ENCODE results near the gene BRD2. TPM values are rescaled to one million over a fixed set of nuclear protein-coding genes. Genes with fewer than 3 reads are reported as not detected.

Gene BRD2
- total RNA-seq, 6 experiments from 2014 or later: 147 to 163 (median 157) TPM

DNA sequence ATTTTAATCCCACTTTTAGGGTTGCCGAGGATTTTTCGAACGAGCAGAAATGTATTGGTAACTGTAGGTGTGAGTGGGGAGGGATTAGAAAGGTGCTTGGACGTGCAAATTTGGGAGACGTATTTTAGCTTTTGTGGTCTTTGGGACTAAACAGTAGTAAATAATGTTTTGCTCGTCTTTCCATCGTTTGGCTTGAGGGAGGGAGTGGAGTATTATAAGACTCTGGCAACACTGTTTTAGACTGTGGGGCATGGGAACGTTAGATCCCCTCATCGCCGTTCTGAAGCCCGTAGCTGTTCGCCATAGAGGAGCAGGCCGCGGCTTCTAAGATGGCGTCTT, 2.8 kb downstream of the BRD2 start:
- peak overlapping the region; percentile 93 for H3K4me3 Mint-ChIP-seq
- H3K4me1 Mint-ChIP-seq (ENCODE audit: low read depth): peaks cover 30% of the 10 kb centered on the region
- DNase-seq: no peak
- H3K36me3 Mint-ChIP-seq (ENCODE audit: low read depth): peaks cover 50% of the 10 kb centered on the region
- TF ChIP-seq, protein P1, sequence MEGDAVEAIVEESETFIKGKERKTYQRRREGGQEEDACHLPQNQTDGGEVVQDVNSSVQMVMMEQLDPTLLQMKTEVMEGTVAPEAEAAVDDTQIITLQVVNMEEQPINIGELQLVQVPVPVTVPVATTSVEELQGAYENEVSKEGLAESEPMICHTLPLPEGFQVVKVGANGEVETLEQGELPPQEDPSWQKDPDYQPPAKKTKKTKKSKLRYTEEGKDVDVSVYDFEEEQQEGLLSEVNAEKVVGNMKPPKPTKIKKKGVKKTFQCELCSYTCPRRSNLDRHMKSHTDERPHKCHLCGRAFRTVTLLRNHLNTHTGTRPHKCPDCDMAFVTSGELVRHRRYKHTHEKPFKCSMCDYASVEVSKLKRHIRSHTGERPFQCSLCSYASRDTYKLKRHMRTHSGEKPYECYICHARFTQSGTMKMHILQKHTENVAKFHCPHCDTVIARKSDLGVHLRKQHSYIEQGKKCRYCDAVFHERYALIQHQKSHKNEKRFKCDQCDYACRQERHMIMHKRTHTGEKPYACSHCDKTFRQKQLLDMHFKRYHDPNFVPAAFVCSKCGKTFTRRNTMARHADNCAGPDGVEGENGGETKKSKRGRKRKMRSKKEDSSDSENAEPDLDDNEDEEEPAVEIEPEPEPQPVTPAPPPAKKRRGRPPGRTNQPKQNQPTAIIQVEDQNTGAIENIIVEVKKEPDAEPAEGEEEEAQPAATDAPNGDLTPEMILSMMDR (IDR thresholded peaks at IDR 0.05): no peak
- H3K27ac Mint-ChIP-seq: peak overlapping the region; percentile 99
- H3K27me3 Mint-ChIP-seq (ENCODE audit: insufficient read depth): peaks cover 37% of the 10 kb centered on the region
- H3K9me3 Mint-ChIP-seq: peaks cover 13% of the 10 kb centered on the region

DNA sequence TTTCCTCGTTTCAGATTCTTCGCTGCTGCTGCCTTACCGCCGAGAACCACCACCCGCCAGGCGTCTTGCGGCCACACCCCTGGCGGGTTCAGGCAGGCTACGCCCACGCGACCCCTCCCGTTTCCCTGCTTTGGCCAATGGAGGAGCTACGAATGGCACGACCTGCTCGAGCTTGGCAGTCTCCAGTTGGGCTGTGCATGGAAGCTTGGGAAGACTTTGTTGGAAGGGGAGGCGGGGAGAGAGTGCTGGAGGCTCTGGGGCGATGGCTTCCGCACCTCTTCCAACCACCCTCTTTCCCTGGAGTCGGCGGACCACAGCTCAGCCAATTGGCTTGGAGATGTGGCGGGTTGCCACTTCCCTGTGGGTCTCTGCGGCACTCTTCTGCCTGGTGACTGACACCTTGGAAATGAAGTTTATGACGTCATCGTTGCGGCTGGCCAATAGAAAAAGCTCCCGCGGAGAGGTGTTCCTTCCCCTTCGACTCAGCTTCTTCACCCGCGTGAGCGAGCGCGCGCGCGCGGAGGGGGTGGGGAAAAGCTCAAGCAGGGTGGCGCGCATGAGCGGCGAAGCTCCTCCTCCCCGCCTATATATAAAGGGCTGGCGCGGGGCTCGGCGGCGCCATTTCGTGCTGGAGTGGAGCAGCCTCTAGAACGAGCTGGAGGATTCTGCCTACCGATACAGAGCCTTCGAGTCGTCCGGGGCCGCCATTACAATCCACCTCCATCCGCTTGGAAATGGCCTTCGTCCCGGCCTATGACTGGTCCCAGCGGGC, 3.4 kb downstream of the BRD2 start:
- TF ChIP-seq, protein P1 (IDR thresholded peaks at IDR 0.05): no peak
- H3K36me3 Mint-ChIP-seq (ENCODE audit: low read depth): peaks cover 55% of the 10 kb centered on the region
- peak; percentile 100 for DNase-seq
- H3K4me3 Mint-ChIP-seq: peak overlapping the region; percentile 93
- H3K9me3 Mint-ChIP-seq: peaks cover 13% of the 10 kb centered on the region
- H3K4me1 Mint-ChIP-seq (ENCODE audit: low read depth): peaks cover 31% of the 10 kb centered on the region
- H3K27me3 Mint-ChIP-seq (ENCODE audit: insufficient read depth): peaks cover 37% of the 10 kb centered on the region
- peak overlapping the region; percentile 99 for H3K27ac Mint-ChIP-seq

DNA sequence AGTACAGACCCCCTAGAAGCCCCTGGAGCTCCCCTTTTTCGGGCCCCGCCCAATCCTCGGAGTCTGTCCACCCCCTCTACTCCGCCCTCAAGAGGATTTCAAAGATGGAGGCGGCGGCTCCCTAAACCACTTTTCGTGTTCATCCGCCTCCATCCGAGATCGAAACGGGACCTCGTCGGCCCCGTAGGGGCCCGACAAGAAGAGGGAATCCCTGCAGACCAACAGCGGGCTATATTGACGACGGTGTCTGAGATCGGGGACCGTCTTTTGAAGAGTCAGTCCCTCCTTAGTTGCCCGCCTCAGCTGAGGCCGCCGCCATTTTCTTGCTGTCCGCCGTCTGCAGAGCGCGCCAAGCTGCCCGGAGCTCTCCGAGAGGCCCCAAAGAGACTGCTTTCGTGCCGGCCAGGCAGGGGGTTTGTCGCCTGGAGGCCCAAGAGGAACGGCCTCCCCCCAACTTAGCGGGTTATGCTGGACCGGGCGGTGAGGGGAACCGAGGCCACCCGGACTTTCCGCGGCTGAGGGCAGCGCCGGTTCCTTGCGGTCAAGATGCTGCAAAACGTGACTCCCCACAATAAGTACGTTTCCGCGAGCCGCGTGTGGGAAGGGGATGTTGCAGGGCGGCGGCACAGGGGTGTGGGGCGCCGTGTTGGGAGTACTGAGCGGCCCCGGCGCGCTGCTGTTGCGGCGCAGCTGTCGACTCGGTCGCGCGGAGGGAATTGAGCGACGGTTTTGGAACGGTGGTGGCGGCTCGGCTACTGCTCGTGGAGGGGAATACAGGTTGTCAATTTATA, 4.2 kb downstream of the BRD2 start:
- peaks cover 63% of the 10 kb centered on the region for H3K36me3 Mint-ChIP-seq (ENCODE audit: low read depth)
- H3K27me3 Mint-ChIP-seq (ENCODE audit: insufficient read depth): peaks cover 39% of the 10 kb centered on the region
- H3K4me3 Mint-ChIP-seq: peak overlapping the region; percentile 93
- H3K9me3 Mint-ChIP-seq: peaks cover 13% of the 10 kb centered on the region
- peaks cover 31% of the 10 kb centered on the region for H3K4me1 Mint-ChIP-seq (ENCODE audit: low read depth)
- TF ChIP-seq, protein P1 (IDR thresholded peaks at IDR 0.05): no peak
- H3K27ac Mint-ChIP-seq: peak overlapping the region; percentile 99
- DNase-seq: no peak

DNA sequence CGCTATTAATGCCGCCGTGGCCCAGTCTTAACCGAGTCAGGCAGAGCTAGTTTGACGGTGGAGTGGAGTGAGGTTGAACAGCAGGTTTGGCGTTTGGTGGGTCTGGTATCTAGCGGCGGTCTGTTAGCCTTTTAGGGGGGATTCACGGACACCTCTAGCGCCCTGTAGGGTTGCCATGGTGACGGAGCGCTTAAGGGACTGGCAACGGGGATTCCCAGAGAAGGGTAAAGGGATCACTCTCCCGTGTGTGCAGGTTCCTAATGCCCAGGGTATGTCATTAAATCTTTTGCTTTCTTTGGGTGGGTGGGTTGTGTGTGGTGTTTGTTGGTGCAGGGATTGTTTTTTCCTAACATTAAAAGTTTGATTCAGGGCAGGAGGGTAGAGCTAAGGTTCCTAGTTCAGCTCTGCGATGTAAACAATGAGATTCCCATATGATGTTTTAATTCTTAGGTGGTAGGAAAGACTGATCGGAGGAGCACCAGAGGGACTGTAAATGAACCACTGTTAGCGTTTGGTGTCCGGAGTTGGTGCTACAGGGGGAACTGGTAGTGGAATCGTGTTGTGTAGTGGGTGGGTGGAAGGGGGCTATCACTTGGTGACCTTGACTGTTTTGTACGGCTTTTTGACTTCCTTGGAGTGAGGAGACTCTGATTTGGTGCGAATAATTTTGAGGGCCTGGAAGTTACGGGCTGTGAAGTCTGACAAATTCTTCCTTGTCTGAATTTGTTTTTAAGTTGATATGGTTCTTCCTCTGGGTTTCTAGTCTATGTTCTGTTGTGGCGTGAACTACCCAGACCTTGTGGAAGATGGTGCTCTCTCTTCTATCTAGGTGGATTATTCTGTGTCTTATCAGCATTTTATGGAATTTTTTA, 5.0 kb downstream of the BRD2 start:
- peaks cover 71% of the 10 kb centered on the region for H3K36me3 Mint-ChIP-seq (ENCODE audit: low read depth)
- peak overlapping the region; percentile 93 for H3K4me3 Mint-ChIP-seq
- H3K4me1 Mint-ChIP-seq (ENCODE audit: low read depth): peaks cover 33% of the 10 kb centered on the region
- DNase-seq: no peak
- H3K27me3 Mint-ChIP-seq (ENCODE audit: insufficient read depth): peaks cover 45% of the 10 kb centered on the region
- TF ChIP-seq, protein P1 (IDR thresholded peaks at IDR 0.05): no peak
- H3K27ac Mint-ChIP-seq: peak overlapping the region; percentile 99
- H3K9me3 Mint-ChIP-seq: peaks cover 13% of the 10 kb centered on the region

DNA sequence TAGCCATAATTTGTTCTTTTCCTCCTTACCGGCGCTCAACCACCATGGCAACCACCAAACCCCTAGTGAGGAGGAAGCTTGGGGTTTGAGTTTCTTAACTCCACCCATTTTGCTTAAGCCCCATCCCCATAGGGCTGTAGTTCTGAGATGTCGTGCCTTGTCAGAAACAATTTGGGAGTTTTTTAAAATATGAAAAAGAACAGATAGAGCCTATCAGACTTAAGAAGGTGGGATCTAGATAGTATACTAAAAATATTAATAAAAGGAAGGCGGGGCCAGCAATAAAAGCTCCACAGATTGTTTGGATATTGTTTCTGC, 5.6 kb downstream of the BRD2 start:
- peaks cover 13% of the 10 kb centered on the region for H3K9me3 Mint-ChIP-seq
- peaks cover 77% of the 10 kb centered on the region for H3K36me3 Mint-ChIP-seq (ENCODE audit: low read depth)
- TF ChIP-seq, protein P1 (IDR thresholded peaks at IDR 0.05): no peak
- peak overlapping the region; percentile 93 for H3K4me3 Mint-ChIP-seq
- H3K27me3 Mint-ChIP-seq (ENCODE audit: insufficient read depth): peaks cover 48% of the 10 kb centered on the region
- DNase-seq: peak; percentile 66
- peak overlapping the region; percentile 99 for H3K27ac Mint-ChIP-seq
- peaks cover 38% of the 10 kb centered on the region for H3K4me1 Mint-ChIP-seq (ENCODE audit: low read depth)
